ENCODE measurements around the gene ANKFN1.

Gene ANKFN1

GRCh38 chr17:56514264-56514663 lies 361.0 kb downstream of the ANKFN1 start:
- DNase-seq (ENCODE audit: low read depth), result no peak
- no peak overlapping the region for H3K4me3 ChIP-seq (ENCODE audit: low read depth, low read length)
- no peak for TF ChIP-seq CTCF (conservative IDR thresholded peaks at IDR 0.05; ENCODE audit: low read depth, low read length)

GRCh38 chr17:56514899-56515298 lies 361.6 kb downstream of the ANKFN1 start:
- no peak overlapping the region for H3K4me3 ChIP-seq (ENCODE audit: low read depth, low read length)
- no peak for TF ChIP-seq CTCF (conservative IDR thresholded peaks at IDR 0.05; ENCODE audit: low read depth, low read length)
- DNase-seq (ENCODE audit: low read depth), result no peak

GRCh38 chr17:56521414-56522141 lies 368.3 kb downstream of the ANKFN1 start:
- no peak for TF ChIP-seq CTCF (conservative IDR thresholded peaks at IDR 0.05; ENCODE audit: low read depth, low read length)
- H3K4me3 ChIP-seq (ENCODE audit: low read depth, low read length), result no peak overlapping the region
- no peak for DNase-seq (ENCODE audit: low read depth)

GRCh38 chr17:56523042-56523441 lies 369.8 kb downstream of the ANKFN1 start:
- no peak overlapping the region for H3K4me3 ChIP-seq (ENCODE audit: low read depth, low read length)
- no peak for DNase-seq (ENCODE audit: low read depth)
- no peak for TF ChIP-seq CTCF (conservative IDR thresholded peaks at IDR 0.05; ENCODE audit: low read depth, low read length)

GRCh38 chr17:56528696-56529095 lies 375.4 kb downstream of the ANKFN1 start:
- DNase-seq (ENCODE audit: low read depth), result no peak
- no peak overlapping the region for H3K4me3 ChIP-seq (ENCODE audit: low read depth, low read length)
- TF ChIP-seq CTCF (conservative IDR thresholded peaks at IDR 0.05; ENCODE audit: low read depth, low read length), result no peak

GRCh38 chr17:56532926-56533325 lies 379.7 kb downstream of the ANKFN1 start:
- no peak for DNase-seq (ENCODE audit: low read depth)
- H3K4me3 ChIP-seq (ENCODE audit: low read depth, low read length), result no peak overlapping the region
- no peak for TF ChIP-seq CTCF (conservative IDR thresholded peaks at IDR 0.05; ENCODE audit: low read depth, low read length)

GRCh38 chr17:56536766-56537165 lies 383.5 kb downstream of the ANKFN1 start:
- H3K4me3 ChIP-seq (ENCODE audit: low read depth, low read length), result no peak overlapping the region
- DNase-seq (ENCODE audit: low read depth), result no peak
- TF ChIP-seq CTCF (conservative IDR thresholded peaks at IDR 0.05; ENCODE audit: low read depth, low read length), result no peak
